NCI-H526 treated with DMSO at 0.1 percent for 48 hours (cell line): ENCODE measurements around the gene ZAR1L.
A peak's percentile ranks its signal among the peaks of the same experiment; 100 is the strongest.
"Not testable (repeated sequence)": the region's sequence is repeated elsewhere in the genome, so short reads cannot be mapped to it uniquely, and the experiment has no call there.

Source experiments
- DNase-seq: peaks from one replicate; lab custom pipeline; 2025; lab: John Stamatoyannopoulos, UW

The ZAR1L gene

GRCh38 chr13:32315238-32316027 lies at the start of gene ZAR1L, which contains the start of gene BRCA2:
ZAR1L (minus strand) TSS chr13:32315363; CDS start chr13:32311925, 3,438 bp downstream.
BRCA2 (plus strand) TSS chr13:32315508; CDS start chr13:32316461, 953 bp downstream.
- peak; percentile 85 for DNase-seq

GRCh38 chr13:32362574-32362973 lies 47.4 kb upstream of the ZAR1L start:
- DNase-seq = no peak

- not testable (repeated sequence) for DNase-seq
Measured at GRCh38 chr13:32355935-32356334, 40.8 kb upstream of the ZAR1L start.

- no peak for DNase-seq
Measured at GRCh38 chr13:32354040-32354439, 38.9 kb upstream of the ZAR1L start.

- DNase-seq = not testable (repeated sequence)
Measured at GRCh38 chr13:32350839-32351441, 35.8 kb upstream of the ZAR1L start.

GRCh38 chr13:32347651-32348050 lies 32.5 kb upstream of the ZAR1L start:
- no peak for DNase-seq

- no peak for DNase-seq
Measured at GRCh38 chr13:32340914-32341313, 25.8 kb upstream of the ZAR1L start.

- DNase-seq = no peak
Measured at GRCh38 chr13:32334671-32335070, 19.5 kb upstream of the ZAR1L start.

- DNase-seq = no peak
Measured at GRCh38 chr13:32330441-32330840, 15.3 kb upstream of the ZAR1L start.

GRCh38 chr13:32323912-32324311 lies 8.7 kb upstream of the ZAR1L start:
- no peak for DNase-seq

- no peak for DNase-seq
Measured at GRCh38 chr13:32320528-32320927, 5.4 kb upstream of the ZAR1L start.

- DNase-seq = no peak
Measured at GRCh38 chr13:32317716-32318465, 2.7 kb upstream of the ZAR1L start.

GRCh38 chr13:32316501-32316900 lies 1.3 kb upstream of the ZAR1L start:
- DNase-seq = no peak

- DNase-seq = peak; percentile 85
Measured at GRCh38 chr13:32316028-32316339, 821 bp upstream of the ZAR1L start.

- no peak for DNase-seq
Measured at GRCh38 chr13:32314271-32315237, 609 bp downstream of the ZAR1L start.

GRCh38 chr13:32311188-32311897 lies 3.8 kb downstream of the ZAR1L start:
- DNase-seq = no peak

GRCh38 chr13:32310134-32310706 lies 4.9 kb downstream of the ZAR1L start:
- peak; percentile 63 for DNase-seq

GRCh38 chr13:32309312-32310133 lies 5.6 kb downstream of the ZAR1L start:
- DNase-seq = no peak

- no peak for DNase-seq
Measured at GRCh38 chr13:32305646-32306045, 9.5 kb downstream of the ZAR1L start.

GRCh38 chr13:32302461-32302860 lies 12.7 kb downstream of the ZAR1L start:
- DNase-seq = no peak
